ENCODE data around the gene TMEM167A. TPM values are rescaled to one million over a fixed set of nuclear protein-coding genes. Genes with fewer than 3 reads are reported as not detected.

TMEM167A gene
- total and polyA plus RNA-seq, 2 of the 4 experiments (the other 2 are of a cell fraction) = 34.6 to 45.1 TPM

GRCh38 chr5:83036991-83037575, 40.1 kb downstream of the TMEM167A start:
- Histone ChIP-seq H3K79me1 (ENCODE audit: low read depth in 1 of 2, low read length in 2 of 2) (no peaks in the 10 kb centered on the region), H3K9me1 (ENCODE audit: insufficient read depth, low read length) (no peaks in the 10 kb centered on the region), H2AFZ (replicated peaks; ENCODE audit: low read length, poor library complexity) (no peak overlapping the region), H3K18ac (ENCODE audit: low read depth, low read length) (no peak overlapping the region), H3K4me2 (ENCODE audit: low read depth, low read length) (no peak overlapping the region), H3K14ac (replicated peaks; ENCODE audit: low read depth, low read length) (no peak overlapping the region), H3K56ac (ENCODE audit: extremely low read depth, insufficient read depth, low read length) (no peak overlapping the region), H3K9ac (ENCODE audit: low read depth, low read length) (no peak overlapping the region), H3K27me3 (ENCODE audit: control insufficient read depth, insufficient read depth, low read length) (no peaks in the 10 kb centered on the region), H3K4me1 (ENCODE audit: control insufficient read depth, insufficient read depth, low read length) (peaks cover 2% of the 10 kb centered on the region; the same call in 1 of the 2 replicates), H2BK5ac (ENCODE audit: low read depth, low read length, poor library complexity, severe bottlenecking) (no peak overlapping the region), H3K36me3 (ENCODE audit: control insufficient read depth, insufficient read depth, low read length) (no peaks in the 10 kb centered on the region), H4K20me1 (ENCODE audit: insufficient read depth, low read length) (no peaks in the 10 kb centered on the region), H3K4me3 (ENCODE audit: insufficient read depth, low read depth, low read length) (no peak overlapping the region), H2BK20ac (ENCODE audit: low read depth, low read length) (no peak overlapping the region), H3K27ac (ENCODE audit: insufficient read depth, low read length) (no peak overlapping the region), H3K23ac (ENCODE audit: low read depth, low read length) (no peak overlapping the region), H2AK5ac (ENCODE audit: low read depth, low read length) (no peak overlapping the region), H2BK15ac (ENCODE audit: low read depth, low read length) (no peak overlapping the region), H2AK9ac (replicated peaks; ENCODE audit: low read depth, low read length, poor library complexity) (no peak overlapping the region), H4K8ac (ENCODE audit: low read depth in 2 of 2, low read length in 2 of 2) (no peak overlapping the region), H3K4ac (ENCODE audit: low read depth, low read length) (no peak overlapping the region), H4K91ac (ENCODE audit: insufficient read depth, low read depth, low read length) (no peak overlapping the region), H3K9me3 (ENCODE audit: control insufficient read depth, insufficient read depth, low read length) (no peaks in the 10 kb centered on the region), H2BK120ac (ENCODE audit: low read depth, low read length) (no peak overlapping the region), H4K5ac (ENCODE audit: low read depth, low read length) (no peak overlapping the region)
- in situ Hi-C loops (cut with MboI; ENCODE audit: low sequenced_read_pairs) (no loop called here), dilution Hi-C loops (cut with HindIII; ENCODE audit: low sequenced_read_pairs, unreplicated experiment) (no loop called here), intact Hi-C loops (cut with micrococcal nuclease) (no loop called here)
- ChIA-PET CTCF (interaction anchor here (0.6 kb wide), 1 partner anchor 59 kb away, joined by 3 read pairs; no protein-coding TSS in a partner anchor), POLR2A (ENCODE audit: unreplicated experiment) (interaction anchor here (1.0 kb wide), 1 partner anchor 29 kb away, joined by 3 read pairs; no protein-coding TSS in a partner anchor)
- DNase-seq (no peak), ATAC-seq (ENCODE audit: low read depth) (no peak)
- WGBS, 2 experiments (ENCODE audit: extremely low coverage in 2 of 2, insufficient read length in 1 of 2) = no CpG with 5 or more reads among the region's 4 CpGs
- TF ChIP-seq USF2 (IDR thresholded peaks at IDR 0.05; ENCODE audit: low read depth, low read length) (no peak), FOS (IDR thresholded peaks at IDR 0.05; ENCODE audit: low read depth, low read length) (no peak), ELK1 (IDR thresholded peaks at IDR 0.05; ENCODE audit: borderline replicate concordance, low read depth, low read length) (no peak), RCOR1 (IDR thresholded peaks at IDR 0.05; ENCODE audit: insufficient replicate concordance, low read length) (no peak), NFE2L2 (IDR thresholded peaks at IDR 0.05; ENCODE audit: low read depth, low read length) (no peak), POLR2A (IDR thresholded peaks at IDR 0.05; ENCODE audit: low read depth, low read length) (no peak), CHD1 (IDR thresholded peaks at IDR 0.05; ENCODE audit: low read depth, low read length) (no peak), BHLHE40 (IDR thresholded peaks at IDR 0.05; ENCODE audit: low read depth, low read length) (no peak), CEBPB (IDR thresholded peaks at IDR 0.05; ENCODE audit: low read depth, low read length) (no peak), MXI1 (IDR thresholded peaks at IDR 0.05; ENCODE audit: borderline replicate concordance, low read depth, low read length) (no peak), RAD21 (IDR thresholded peaks at IDR 0.05; ENCODE audit: low read length) (no peak), SMC3 (IDR thresholded peaks at IDR 0.05; ENCODE audit: low read depth, low read length) (no peak)
- no TSS peak for BruUV-seq (replicated peaks)

Data from IMR-90 (cell line).